Right lobe of liver (tissue), 4 donors: ENCODE results near the gene NCKAP5.

Experiments
- POLR2A ChIP-seq: fragments of 450-650 bp; IDR thresholded peaks from one replicate; pipeline ENCODE4 v1.6.1; 2017; ENCODE audit warnings: antibody characterized with exemption, mild to moderate bottlenecking
- TF ChIP-seq, protein P1 (sequence below), 4 donors: fragments of 200-600 bp in 3 of 4; fragments of 450-650 bp in 1 of 4; IDR thresholded peaks; one replicate each; pipeline versions ENCODE4 v1.5.1 to v1.8.0; 2016 to 2022; ENCODE audit warnings: antibody characterized with exemption in 4 of 4, mild to moderate bottlenecking in 2 of 4
- donor health status: DM: no; HTN: no; CAD: no.
- donor health status: DM: no; HTN: no; CAD: no.
- donor health status: DM: no; HTN: yes; CAD: no.

GRCh38 chr2:133215477-133215876, 352.8 kb downstream of the NCKAP5 start:
- TF ChIP-seq, protein P1, sequence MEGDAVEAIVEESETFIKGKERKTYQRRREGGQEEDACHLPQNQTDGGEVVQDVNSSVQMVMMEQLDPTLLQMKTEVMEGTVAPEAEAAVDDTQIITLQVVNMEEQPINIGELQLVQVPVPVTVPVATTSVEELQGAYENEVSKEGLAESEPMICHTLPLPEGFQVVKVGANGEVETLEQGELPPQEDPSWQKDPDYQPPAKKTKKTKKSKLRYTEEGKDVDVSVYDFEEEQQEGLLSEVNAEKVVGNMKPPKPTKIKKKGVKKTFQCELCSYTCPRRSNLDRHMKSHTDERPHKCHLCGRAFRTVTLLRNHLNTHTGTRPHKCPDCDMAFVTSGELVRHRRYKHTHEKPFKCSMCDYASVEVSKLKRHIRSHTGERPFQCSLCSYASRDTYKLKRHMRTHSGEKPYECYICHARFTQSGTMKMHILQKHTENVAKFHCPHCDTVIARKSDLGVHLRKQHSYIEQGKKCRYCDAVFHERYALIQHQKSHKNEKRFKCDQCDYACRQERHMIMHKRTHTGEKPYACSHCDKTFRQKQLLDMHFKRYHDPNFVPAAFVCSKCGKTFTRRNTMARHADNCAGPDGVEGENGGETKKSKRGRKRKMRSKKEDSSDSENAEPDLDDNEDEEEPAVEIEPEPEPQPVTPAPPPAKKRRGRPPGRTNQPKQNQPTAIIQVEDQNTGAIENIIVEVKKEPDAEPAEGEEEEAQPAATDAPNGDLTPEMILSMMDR (IDR thresholded peaks at IDR 0.05) = no peak
- TF ChIP-seq POLR2A = no peak
